Breast epithelium (tissue), 3 donors: ENCODE data around the gene ST7.

Experiments
- CTCF ChIP-seq, 3 donors: fragments of 450-650 bp; IDR thresholded peaks; one replicate each; pipeline ENCODE4 v1.5.1; 2016 to 2017; ENCODE audit warnings: antibody characterized with exemption in 3 of 3, mild to moderate bottlenecking in 3 of 3, moderate library complexity in 3 of 3
- POLR2A ChIP-seq: fragments of 450-650 bp; IDR thresholded peaks from one replicate; pipeline ENCODE4 v1.6.1; 2016; ENCODE audit warnings: antibody characterized with exemption, mild to moderate bottlenecking, moderate library complexity

DNA sequence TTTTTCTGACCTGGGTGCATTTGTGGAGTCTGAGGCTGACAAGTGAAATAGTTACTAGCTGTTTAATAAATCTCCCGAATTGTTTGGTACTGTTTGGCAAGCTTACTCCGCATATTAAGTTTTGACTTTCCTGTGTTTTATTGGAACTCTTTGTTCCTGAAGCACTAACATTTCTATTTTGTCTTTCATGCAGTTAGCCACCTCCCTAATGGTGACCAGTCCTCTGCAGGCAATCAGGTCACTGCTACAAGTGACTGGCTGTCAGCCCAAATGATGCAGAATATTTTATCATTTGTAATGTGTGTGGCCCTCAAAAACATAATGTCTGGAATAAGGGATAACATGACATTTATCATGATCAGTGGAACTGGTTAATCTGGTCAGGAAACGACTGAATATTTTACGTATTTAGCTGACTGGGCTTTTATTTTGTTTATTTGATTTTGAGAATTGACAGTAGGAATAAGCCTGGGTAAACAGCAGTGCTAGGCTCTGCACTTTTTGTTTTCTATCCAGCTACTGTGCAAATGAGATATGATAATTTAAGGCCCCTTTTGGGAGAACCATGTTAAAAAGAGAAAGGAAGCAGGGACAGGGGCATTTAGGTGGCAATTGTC lies 82.9 kb downstream of the ST7 start:
- TF ChIP-seq POLR2A = no peak
- TF ChIP-seq CTCF (IDR thresholded peaks at IDR 0.05) = no peak
